Prostate gland (tissue), 2 donors: Measurements from ENCODE around the gene AGK. TPM values are rescaled to one million over a fixed set of nuclear protein-coding genes. Genes with fewer than 3 reads are reported as not detected.

Source experiments
- DNase-seq: peaks from one replicate; pipeline ENCODE4 v3.0.0-alpha.2; 2019; ENCODE audit warnings: low spot score
- H3K27ac ChIP-seq, 2 donors: fragments of 200-600 bp; sonication (generic); 2 replicates each; pipeline ENCODE4 v1.5.1; 2017 to 2019
- H3K27me3 ChIP-seq: fragments of 200-600 bp; sonication (generic); replicated peaks from 2 replicates; pipeline ENCODE4 v1.5.1; 2019; ENCODE audit not compliant: insufficient read depth
- H3K36me3 ChIP-seq, 2 donors: fragments of 200-600 bp; sonication (generic); 1 replicate in 1 of 2; 2 replicates in 1 of 2; pipeline versions ENCODE4 v1.5.1 to v1.8.1; 2017 to 2019
- H3K4me1 ChIP-seq: fragments of 200-600 bp; sonication (generic); replicated peaks from 2 replicates; pipeline ENCODE4 v1.5.1; 2019
- H3K4me3 ChIP-seq, 2 donors: fragments of 200-600 bp; sonication (generic); 2 replicates each; pipeline ENCODE4 v1.5.1; 2017 to 2019
- H3K9me3 ChIP-seq: fragments of 200-600 bp; sonication (generic); 2 replicates; pipeline ENCODE4 v1.5.1; 2017
- POLR2A ChIP-seq: fragments of 450-650 bp; IDR thresholded peaks from one replicate; pipeline ENCODE4 v1.6.1; 2016; ENCODE audit warnings: antibody characterized with exemption, mild to moderate bottlenecking
- POLR2AphosphoS5 ChIP-seq: sonication (generic); formaldehyde crosslinking; IDR thresholded peaks from one replicate; pipeline ENCODE4 v1.6.1; 2017; ENCODE audit warnings: antibody characterized with exemption
- WGBS: methylation state at CpG from one replicate; pipeline ENCODE4 v1.1.5; 2018; 5-methylcytosine and 5-hydroxymethylcytosine counted together
- intact Hi-C: fragments of 100-400 bp; cut with DNase I; formaldehyde crosslinking; loops from one replicate; pipeline ENCODE4 v1.14.2; 2022
- total RNA-seq, 2 donors: library from RNA; depleted of rRNA; stranded (reverse); fragments of >200 nt; gene quantifications; one replicate each; pipeline ENCODE4 v1.1.0, GENCODE V29; 2016
- TF ChIP-seq, protein P1 (sequence below), 4 experiments: fragments of 200-600 bp in 2 of 4; fragments of 450-650 bp in 2 of 4; sonication (generic) in 2 of 4; IDR thresholded peaks; 1 replicate in 3 of 4; 2 replicates in 1 of 4; pipeline ENCODE4 v1.5.1; 2016 to 2019; ENCODE audit warnings: antibody characterized with exemption in 4 of 4, mild to moderate bottlenecking in 2 of 4, moderate library complexity in 2 of 4

Gene AGK
- total RNA-seq, 2 donors from 2014 or later: 19.4 to 26.7 TPM

DNA sequence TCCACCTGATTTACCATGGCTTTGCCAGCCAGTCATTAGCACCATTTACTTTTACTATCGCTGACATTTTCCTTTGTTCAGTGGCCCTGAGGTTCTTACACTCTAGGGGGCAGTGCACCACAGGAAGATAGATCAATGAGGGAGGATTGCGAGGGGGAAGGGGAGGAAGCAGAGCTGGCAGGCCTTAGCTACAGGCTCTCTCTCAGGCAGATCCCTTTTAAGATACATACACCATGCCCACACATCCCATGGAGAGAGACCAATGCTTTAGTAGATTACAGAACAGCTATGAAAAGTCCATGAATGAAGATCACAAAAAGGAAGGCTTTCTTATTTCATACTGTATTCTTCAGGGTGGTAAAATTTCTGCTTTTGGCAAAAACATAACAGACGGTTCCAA, 103.3 kb downstream of the AGK start:
- TF ChIP-seq, protein P1, sequence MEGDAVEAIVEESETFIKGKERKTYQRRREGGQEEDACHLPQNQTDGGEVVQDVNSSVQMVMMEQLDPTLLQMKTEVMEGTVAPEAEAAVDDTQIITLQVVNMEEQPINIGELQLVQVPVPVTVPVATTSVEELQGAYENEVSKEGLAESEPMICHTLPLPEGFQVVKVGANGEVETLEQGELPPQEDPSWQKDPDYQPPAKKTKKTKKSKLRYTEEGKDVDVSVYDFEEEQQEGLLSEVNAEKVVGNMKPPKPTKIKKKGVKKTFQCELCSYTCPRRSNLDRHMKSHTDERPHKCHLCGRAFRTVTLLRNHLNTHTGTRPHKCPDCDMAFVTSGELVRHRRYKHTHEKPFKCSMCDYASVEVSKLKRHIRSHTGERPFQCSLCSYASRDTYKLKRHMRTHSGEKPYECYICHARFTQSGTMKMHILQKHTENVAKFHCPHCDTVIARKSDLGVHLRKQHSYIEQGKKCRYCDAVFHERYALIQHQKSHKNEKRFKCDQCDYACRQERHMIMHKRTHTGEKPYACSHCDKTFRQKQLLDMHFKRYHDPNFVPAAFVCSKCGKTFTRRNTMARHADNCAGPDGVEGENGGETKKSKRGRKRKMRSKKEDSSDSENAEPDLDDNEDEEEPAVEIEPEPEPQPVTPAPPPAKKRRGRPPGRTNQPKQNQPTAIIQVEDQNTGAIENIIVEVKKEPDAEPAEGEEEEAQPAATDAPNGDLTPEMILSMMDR (IDR thresholded peaks at IDR 0.05): peak in 3 of 4 experiments; percentile 48 to 80 (median 53)
- TF ChIP-seq POLR2AphosphoS5 (peak; percentile 56), POLR2A (no peak)
- no peaks in the 10 kb centered on the region for H3K9me3 ChIP-seq
- no peak overlapping the region for H3K4me3 ChIP-seq
- intact Hi-C loops: no loop called here
- peaks cover 0 to 5% of the 10 kb centered on the region in 2 donors for H3K36me3 ChIP-seq
- no peak overlapping the region for H3K27ac ChIP-seq
- peak; percentile 41 for DNase-seq
- no peaks in the 10 kb centered on the region for H3K4me1 ChIP-seq
- WGBS: 42% methylated on average over 3 of the region's 3 CpGs
- no peaks in the 10 kb centered on the region for H3K27me3 ChIP-seq

DNA sequence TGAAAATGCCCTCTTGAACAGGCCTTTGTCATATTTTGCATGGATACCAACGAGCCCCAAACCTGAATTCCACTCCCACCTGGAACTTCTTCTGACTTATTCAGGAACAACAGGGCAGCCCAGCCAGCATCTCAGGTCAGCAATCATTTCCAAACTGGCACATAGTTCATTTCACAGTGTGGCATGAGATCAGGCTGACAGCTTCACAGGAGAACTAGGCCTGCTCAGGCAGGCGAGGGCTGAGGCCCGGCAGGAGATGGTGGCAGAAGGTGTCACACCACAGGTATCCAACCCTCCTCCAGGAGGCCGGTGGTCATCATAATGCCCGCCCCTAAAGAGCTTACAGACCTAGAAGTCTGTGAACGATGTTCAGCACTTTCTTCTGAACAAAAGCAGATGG, 108.3 kb downstream of the AGK start:
- DNase-seq: no peak
- intact Hi-C loops: no loop called here
- TF ChIP-seq, protein P1 (IDR thresholded peaks at IDR 0.05): no peak
- no peak for TF ChIP-seq POLR2A
- TF ChIP-seq POLR2AphosphoS5: no peak
- 80% methylated on average over 6 of the region's 6 CpGs for WGBS
- Histone ChIP-seq H3K27me3 (no peaks in the 10 kb centered on the region), H3K9me3 (no peaks in the 10 kb centered on the region), H3K27ac (no peak overlapping the region), H3K4me3 (no peak overlapping the region), H3K36me3 (peaks cover 4 to 8% of the 10 kb centered on the region in 2 donors), H3K4me1 (no peaks in the 10 kb centered on the region)

DNA sequence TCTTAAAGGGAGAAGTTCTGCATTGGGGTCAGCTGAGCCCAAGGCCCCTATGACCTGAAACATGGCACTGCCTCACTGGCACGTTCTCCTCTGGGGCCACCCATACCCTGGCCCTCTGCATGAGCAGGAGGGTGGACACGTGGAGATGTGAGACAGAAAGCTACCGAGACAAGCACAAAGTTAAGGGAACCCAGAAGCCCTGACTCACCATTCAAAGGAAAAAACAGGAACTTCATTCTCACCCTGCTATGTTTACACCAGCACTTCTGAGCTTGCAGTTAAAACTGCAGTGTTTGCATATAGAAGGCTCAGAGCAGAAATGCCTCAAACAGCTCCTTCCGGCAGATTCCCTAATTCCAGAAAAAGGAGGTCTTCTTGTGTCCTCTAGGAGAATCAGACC, 109.0 kb downstream of the AGK start:
- peaks cover 4 to 8% of the 10 kb centered on the region in 2 donors for H3K36me3 ChIP-seq

DNA sequence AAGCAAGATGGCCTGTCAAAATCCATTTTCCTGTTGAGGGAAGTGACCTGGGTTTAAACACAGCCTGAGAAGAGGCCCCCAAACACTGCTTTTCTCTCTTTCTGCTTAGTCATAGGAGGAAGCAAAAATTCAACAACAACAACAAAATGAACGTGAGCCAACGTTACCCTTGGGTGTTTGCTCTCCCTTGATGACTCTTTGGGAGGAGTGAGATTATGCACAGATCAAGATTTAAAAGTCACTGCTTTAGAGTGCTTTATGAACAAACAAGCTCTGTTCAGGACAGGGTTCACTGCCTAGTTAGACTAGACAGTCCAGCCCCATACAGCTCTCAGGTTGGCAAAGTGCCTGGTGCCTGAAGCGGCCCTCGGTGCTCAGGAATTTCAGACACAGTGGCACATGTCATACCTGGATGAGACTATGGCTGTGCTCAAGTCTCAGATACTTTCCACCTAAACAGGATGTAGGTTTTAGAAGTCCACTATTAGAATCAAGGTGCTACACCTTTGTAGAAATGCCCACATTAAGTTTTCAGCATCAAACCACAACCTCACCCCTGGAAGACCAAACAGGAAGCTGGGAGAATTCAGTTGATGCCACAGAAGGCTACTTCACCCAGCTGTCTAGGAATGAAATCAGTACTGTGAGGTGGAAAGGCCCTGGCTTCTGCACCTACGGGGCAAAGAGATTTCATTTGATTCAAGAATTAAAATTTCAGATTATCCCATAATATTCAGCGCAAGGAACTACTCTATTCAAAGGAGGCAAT, 112.1 kb downstream of the AGK start:
- peak overlapping the region; percentile 1 to 40 for H3K27ac ChIP-seq
- DNase-seq: peak; percentile 54
- peaks cover 4 to 8% of the 10 kb centered on the region in 2 donors for H3K36me3 ChIP-seq

More for the DNA sequence above, 109.0 kb downstream of the AGK start:
- TF ChIP-seq, protein P1 (IDR thresholded peaks at IDR 0.05): no peak
- TF ChIP-seq POLR2A (no peak), POLR2AphosphoS5 (no peak)
- intact Hi-C loops: no loop called here
- WGBS: 81% methylated on average over 4 of the region's 4 CpGs
- no peaks in the 10 kb centered on the region for H3K9me3 ChIP-seq
- H3K27ac ChIP-seq: no peak overlapping the region
- H3K4me1 ChIP-seq: no peaks in the 10 kb centered on the region
- no peak for DNase-seq
- H3K4me3 ChIP-seq: no peak overlapping the region
- H3K27me3 ChIP-seq: no peaks in the 10 kb centered on the region

More for the DNA sequence above, 112.1 kb downstream of the AGK start:
- Histone ChIP-seq H3K4me1 (no peaks in the 10 kb centered on the region), H3K27me3 (no peaks in the 10 kb centered on the region), H3K4me3 (no peak overlapping the region), H3K9me3 (no peaks in the 10 kb centered on the region)
- intact Hi-C loops: no loop called here
- TF ChIP-seq, protein P1 (IDR thresholded peaks at IDR 0.05): no peak
- TF ChIP-seq POLR2A (no peak), POLR2AphosphoS5 (no peak)
- WGBS: 37% methylated on average over 6 of the region's 6 CpGs
